ENCODE results near the gene RPAIN. TPM values are rescaled to one million over a fixed set of nuclear protein-coding genes. Genes with fewer than 3 reads are reported as not detected.
A peak's percentile ranks its signal among the peaks of the same experiment; 100 is the strongest.

RPAIN gene
- total and polyA plus RNA-seq, 2 of the 8 experiments (the other 6 are each of a cell fraction or from before 2014, with no cell fraction given), result 54.5 to 57.7 TPM

DNA sequence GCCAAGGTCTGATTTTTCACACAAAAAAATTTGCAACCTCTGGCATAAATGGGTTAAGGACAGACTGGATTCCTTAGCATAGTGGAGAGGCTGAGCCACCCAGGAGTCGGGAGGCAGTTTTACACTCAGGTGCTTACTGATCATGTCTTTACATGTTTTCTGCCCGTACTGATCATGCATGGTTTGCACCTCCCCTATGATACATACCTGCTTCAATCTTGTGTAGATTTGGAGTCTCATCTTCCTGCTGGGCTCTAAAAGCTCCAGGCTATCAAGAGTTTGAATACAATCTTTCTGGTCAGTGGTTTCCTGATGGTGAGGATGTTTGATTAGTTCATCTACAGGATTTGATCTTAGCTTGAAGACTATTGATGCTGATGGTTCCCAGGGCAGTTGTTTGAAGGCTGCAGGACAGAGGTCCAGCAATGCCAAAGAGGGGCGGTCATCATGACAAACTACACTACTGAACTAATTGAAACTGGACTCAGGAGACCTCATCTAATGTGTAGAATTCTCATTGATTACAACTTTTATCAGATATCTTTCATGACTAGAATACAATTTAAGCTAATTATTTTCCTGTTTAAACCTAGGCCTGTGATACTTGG is 12.1 kb downstream of the RPAIN start:
- Histone ChIP-seq H3K23me2 (ENCODE audit: low read depth, low read length) (no peaks in the 10 kb centered on the region), H2BK5ac (ENCODE audit: low read depth, low read length) (no peak overlapping the region), H2BK20ac (ENCODE audit: low read length) (no peak overlapping the region), H3K79me2 (ENCODE audit: control insufficient read depth in 1 of 2, insufficient read depth in 2 of 2, low read length in 2 of 2) (peaks cover 4 to 23% of the 10 kb centered on the region in 2 experiments; a peak in 3 of 4 replicates), H3K4me2 (ENCODE audit: insufficient read depth in 1 of 2, low read depth in 2 of 2, low read length in 2 of 2) (no peak overlapping the region), H2AK5ac (ENCODE audit: low read depth, low read length) (no peak overlapping the region), H2AFZ (ENCODE audit: low read length) (no peak overlapping the region), H4K20me1 (replicated peaks in 1 of 2; ENCODE audit: control insufficient read depth in 1 of 2, insufficient read depth in 2 of 2, low read length in 2 of 2) (peaks cover 8 to 24% of the 10 kb centered on the region in 2 experiments), H3K79me1 (ENCODE audit: low read depth, low read length) (peaks cover 7% of the 10 kb centered on the region; the same call in 1 of the 2 replicates), H2BK12ac (ENCODE audit: low read depth, low read length) (no peak overlapping the region), H3K4ac (replicated peaks; ENCODE audit: insufficient read length, low read depth, low read length) (no peak overlapping the region), H4K5ac (ENCODE audit: insufficient read length, low read depth, low read length) (no peak overlapping the region), H3K18ac (ENCODE audit: extremely low read depth, low read length) (no peak overlapping the region), H3K4me3 (ENCODE audit: extremely low read depth in 1 of 4, insufficient read depth in 2 of 4, low read depth in 3 of 4, low read length in 4 of 4) (no peak overlapping the region), H3K27me3 (replicated peaks in 1 of 4; ENCODE audit: control insufficient read depth in 3 of 4, extremely low read depth in 1 of 4, insufficient read depth in 3 of 4, low read length in 3 of 4) (no peaks in the 10 kb centered on the region), H3K27ac (ENCODE audit: low read depth, low read length) (no peak overlapping the region), H2BK15ac (ENCODE audit: low read length) (no peak overlapping the region), H3K36me3 (ENCODE audit: control insufficient read depth in 2 of 4, insufficient read depth in 4 of 4, low read length in 3 of 4) (peaks cover 31 to 93% (median 76%) of the 10 kb centered on the region in 4 experiments), H3K9me3 (ENCODE audit: insufficient read depth in 2 of 2, low read depth in 1 of 2, low read length in 1 of 2) (no peaks in the 10 kb centered on the region), H3K4me1 (replicated peaks in 1 of 4; ENCODE audit: control insufficient read depth in 3 of 4, insufficient read depth in 4 of 4, low read length in 3 of 4) (no peaks in the 10 kb centered on the region), H3K23ac (ENCODE audit: insufficient read length) (no peak overlapping the region), H4K91ac (replicated peaks; ENCODE audit: insufficient read length, low read length) (no peak overlapping the region), H2BK120ac (replicated peaks; ENCODE audit: low read depth, low read length) (no peak overlapping the region), H3K56ac (replicated peaks; ENCODE audit: insufficient read length, low read depth, low read length) (no peak overlapping the region), H4K8ac (ENCODE audit: extremely low read depth, insufficient read depth, low read length) (no peak overlapping the region), H3K14ac (ENCODE audit: insufficient read length) (no peak overlapping the region), H3K9ac (replicated peaks in 1 of 4; ENCODE audit: extremely low read depth in 1 of 4, low read depth in 3 of 4, low read length in 3 of 4) (no peak overlapping the region; a peak in 1 of 7 replicates)
- no peak for DNase-seq (ENCODE audit: low read depth in 1 of 2, low spot score in 2 of 2)
- peak; percentile 45 to 59; a peak in 2 of 3 replicates for TF ChIP-seq POLR2A (IDR thresholded peaks at IDR 0.05; ENCODE audit: control extremely low read depth in 1 of 2, low read depth in 2 of 2, low read length in 2 of 2)
- peak; percentile 29; the same call in 1 of the 2 replicates for TF ChIP-seq POLR2AphosphoS5 (IDR thresholded peaks at IDR 0.05; ENCODE audit: low read depth, low read length)
- TF ChIP-seq TAF7 (optimal IDR thresholded peaks at IDR 0.05; ENCODE audit: borderline replicate concordance, low read depth, low read length), result no peak
- POLR2A ChIA-PET (ENCODE audit: partially characterized antibody), result interaction anchor here (0.6 to 21.2 kb wide), 10 partner anchors 3 to 1015 kb away, joined by 3 to 228 read pairs (median 11); partner anchors contain the start of genes C1QBP, DERL2, DHX33 and MIS12
- FAIRE-seq, result no peak
- WGBS, 2 experiments (ENCODE audit: extremely low coverage in 1 of 2, insufficient coverage in 1 of 2, insufficient read length in 1 of 2, insufficient replicate concordance in 2 of 2, low coverage in 1 of 2, low lambda C conversion rate in 2 of 2, missing lambda C conversion rate in 1 of 2), result 93% methylated on average over 3 of the region's 3 CpGs; no CpG with 5 or more reads in 1 of the 2 experiments
- CTCF ChIA-PET (ENCODE audit: partially characterized antibody), result interaction anchor here (1.3 to 2.7 kb wide), 4 partner anchors 12 to 24 kb away, joined by 3 to 9 read pairs (median 4); no protein-coding TSS in a partner anchor

Measured in H1 (cell line).